ENCODE results near the gene OR11A1. TPM values are rescaled to one million over a fixed set of nuclear protein-coding genes. Genes with fewer than 3 reads are reported as not detected.
"Not testable (repeated sequence)": the region's sequence is repeated elsewhere in the genome, so short reads cannot be mapped to it uniquely, and the experiment has no call there.

Gene OR11A1
- polyA plus RNA-seq, 1 of the 3 experiments (the other 2 are of a cell fraction), result not detected

DNA sequence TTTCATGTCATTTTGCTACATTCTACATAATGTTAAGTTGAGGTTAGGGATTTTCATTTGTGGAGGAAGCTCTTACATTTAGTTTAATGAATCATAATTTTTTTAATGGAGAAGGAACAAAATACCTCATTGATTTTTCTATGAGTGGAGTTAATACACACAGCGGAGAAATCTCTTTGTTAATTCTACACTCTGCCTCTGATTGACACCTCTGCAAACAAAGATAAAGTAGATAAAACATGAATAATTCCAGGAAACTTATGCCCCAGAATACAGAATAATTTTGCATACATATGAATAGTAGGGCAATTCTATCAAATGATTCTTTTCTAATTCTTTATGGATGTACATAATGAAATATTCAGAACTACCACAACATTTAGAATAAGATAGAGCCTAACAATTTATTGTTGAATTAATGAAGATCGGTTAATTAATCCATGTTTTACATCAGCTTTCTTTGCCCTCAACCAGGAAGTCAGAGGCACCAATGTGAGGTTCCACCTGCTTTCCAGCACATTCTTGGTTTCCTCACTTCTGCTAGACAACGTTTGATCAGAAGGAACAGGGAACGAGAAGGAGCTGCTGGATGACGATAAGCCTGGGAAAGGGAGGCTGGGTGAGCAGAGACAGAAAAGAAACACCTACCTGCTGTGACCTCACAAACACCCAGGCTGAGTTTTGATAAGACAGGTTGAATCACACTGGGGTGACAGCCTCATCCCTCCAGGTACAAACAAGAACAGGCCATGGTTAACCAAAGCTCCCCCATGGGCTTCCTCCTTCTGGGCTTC, 4.3 kb upstream of the OR11A1 start (continued):
- TF ChIP-seq IRF3 (IDR thresholded peaks at IDR 0.05; ENCODE audit: low read depth, low read length), result no peak
- TF ChIP-seq TAF1 (IDR thresholded peaks at IDR 0.05; ENCODE audit: borderline replicate concordance, low read depth, low read length), result no peak
- no peak for TF ChIP-seq FOXM1 (IDR thresholded peaks at IDR 0.05; ENCODE audit: low read depth)

DNA sequence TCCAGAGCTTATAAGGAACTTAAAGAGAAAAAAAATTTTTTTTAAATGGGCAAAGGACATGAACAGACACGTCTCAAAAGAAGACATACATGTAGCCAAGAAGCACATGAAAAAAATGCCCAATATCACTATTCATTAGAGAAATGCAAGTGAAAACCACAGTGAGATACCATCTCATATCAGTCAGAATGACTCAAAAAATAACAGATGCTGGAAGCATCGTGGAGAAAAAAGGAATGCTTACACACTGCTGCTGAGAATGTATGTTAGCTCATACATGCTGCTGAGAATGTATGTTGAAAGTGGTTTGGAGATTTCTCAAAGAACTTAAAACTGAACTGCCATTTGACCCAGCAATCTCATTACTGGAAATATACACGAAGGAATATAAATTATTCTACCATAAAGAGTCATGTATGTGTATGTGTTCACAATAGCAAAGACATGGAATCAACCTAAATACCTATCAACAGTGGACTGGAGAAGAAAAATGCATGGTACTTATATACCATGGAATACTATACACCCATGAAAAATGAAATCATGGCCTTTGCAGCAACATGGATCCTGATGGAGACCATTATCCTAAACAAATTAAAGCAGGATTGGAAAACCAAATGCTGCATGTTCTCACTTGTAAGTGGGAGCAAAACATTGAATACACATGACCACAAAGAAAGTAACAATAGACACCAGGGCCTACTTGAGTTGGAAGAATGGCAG, 5.2 kb downstream of the OR11A1 start:
- H3K4me2 ChIP-seq, result no peak overlapping the region
- no peaks in the 10 kb centered on the region; the same call in 1 of the 2 replicates for H3K27me3 ChIP-seq (ENCODE audit: insufficient read depth)
- CTCF ChIA-PET, result no interaction called here
- no peaks in the 10 kb centered on the region for H3K9me2 ChIP-seq
- POLR2A ChIA-PET, result no interaction called here
- peak in 1 of 2 experiments; percentile 15; a peak in 1 of 4 replicates for TF ChIP-seq EP300 (IDR thresholded peaks at IDR 0.05; ENCODE audit: borderline replicate concordance in 1 of 2, low read depth in 1 of 2, low read length in 1 of 2)
- TF ChIP-seq JUND (IDR thresholded peaks at IDR 0.05), result peak; percentile 31; the same call in 1 of the 2 replicates
- TF ChIP-seq TCF12 (IDR thresholded peaks at IDR 0.05), result peak; percentile 55; the same call in 1 of the 2 replicates
- TF ChIP-seq, protein P1, sequence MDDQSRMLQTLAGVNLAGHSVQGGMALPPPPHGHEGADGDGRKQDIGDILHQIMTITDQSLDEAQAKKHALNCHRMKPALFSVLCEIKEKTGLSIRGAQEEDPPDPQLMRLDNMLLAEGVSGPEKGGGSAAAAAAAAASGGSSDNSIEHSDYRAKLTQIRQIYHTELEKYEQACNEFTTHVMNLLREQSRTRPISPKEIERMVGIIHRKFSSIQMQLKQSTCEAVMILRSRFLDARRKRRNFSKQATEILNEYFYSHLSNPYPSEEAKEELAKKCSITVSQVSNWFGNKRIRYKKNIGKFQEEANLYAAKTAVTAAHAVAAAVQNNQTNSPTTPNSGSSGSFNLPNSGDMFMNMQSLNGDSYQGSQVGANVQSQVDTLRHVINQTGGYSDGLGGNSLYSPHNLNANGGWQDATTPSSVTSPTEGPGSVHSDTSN (IDR thresholded peaks at IDR 0.05), result peak; percentile 51
- no peak for TF ChIP-seq EZH2phosphoT487 (IDR thresholded peaks at IDR 0.05; ENCODE audit: borderline replicate concordance, low read depth)
- TF ChIP-seq FOSL2 (IDR thresholded peaks at IDR 0.05; ENCODE audit: borderline replicate concordance, low read depth), result peak; percentile 37; the same call in 1 of the 2 replicates
- no peak for TF ChIP-seq ELF1 (IDR thresholded peaks at IDR 0.05)
- no peaks in the 10 kb centered on the region for H4K20me1 ChIP-seq (ENCODE audit: insufficient read depth)
- DNase-seq, result no peak
- peak overlapping the region in 1 of 2 experiments; percentile 51; a peak in 2 of 4 replicates for H3K27ac ChIP-seq (ENCODE audit: low read depth in 2 of 2, low read length in 1 of 2)
- no peak overlapping the region for H2AFZ ChIP-seq (ENCODE audit: low read depth)
- 0% methylated on average over 3 of the region's 3 CpGs for WGBS (ENCODE audit: low lambda C conversion rate)
- H3K36me3 ChIP-seq (replicated peaks in 1 of 2; ENCODE audit: control insufficient read depth in 1 of 2, insufficient read depth in 2 of 2, low read length in 1 of 2), result no peaks in the 10 kb centered on the region
- H3F3A ChIP-seq (replicated peaks; ENCODE audit: insufficient read depth), result peaks cover 10% of the 10 kb centered on the region
- peaks cover 0 to 4% of the 10 kb centered on the region in 2 experiments; a peak in 1 of 4 replicates for H3K4me1 ChIP-seq (ENCODE audit: control insufficient read depth in 1 of 2, insufficient read depth in 2 of 2, low read depth in 1 of 2, low read length in 1 of 2)
- no peak overlapping the region for H3K9ac ChIP-seq
- no peaks in the 10 kb centered on the region for H3K9me3 ChIP-seq
- H3K79me2 ChIP-seq (ENCODE audit: insufficient read depth), result no peaks in the 10 kb centered on the region
- H3K4me3 ChIP-seq (ENCODE audit: low read depth in 2 of 2, low read length in 1 of 2), result no peak overlapping the region

GRCh38 chr6:29447670-29448069, 9.2 kb downstream of the OR11A1 start:
- CTCF ChIA-PET, result no interaction called here
- Histone ChIP-seq H3K4me2 (no peak overlapping the region), H3K27me3 (ENCODE audit: insufficient read depth) (no peaks in the 10 kb centered on the region), H2AFZ (ENCODE audit: low read depth) (no peak overlapping the region), H3K9ac (no peak overlapping the region), H3K4me3 (ENCODE audit: low read depth in 2 of 2, low read length in 1 of 2) (no peak overlapping the region), H3K36me3 (replicated peaks in 1 of 2; ENCODE audit: control insufficient read depth in 1 of 2, insufficient read depth in 2 of 2, low read length in 1 of 2) (no peaks in the 10 kb centered on the region), H3K79me2 (ENCODE audit: insufficient read depth) (no peaks in the 10 kb centered on the region), H3K9me3 (no peaks in the 10 kb centered on the region), H3F3A (replicated peaks; ENCODE audit: insufficient read depth) (peaks cover 10% of the 10 kb centered on the region), H3K27ac (ENCODE audit: low read depth in 2 of 2, low read length in 1 of 2) (peak overlapping the region in 1 of 2 experiments; percentile 11; a peak in 1 of 4 replicates), H3K9me2 (no peaks in the 10 kb centered on the region), H4K20me1 (ENCODE audit: insufficient read depth) (no peaks in the 10 kb centered on the region), H3K4me1 (ENCODE audit: control insufficient read depth in 1 of 2, insufficient read depth in 2 of 2, low read depth in 1 of 2, low read length in 1 of 2) (peaks cover 0 to 4% of the 10 kb centered on the region in 2 experiments; a peak in 1 of 4 replicates)
- TF ChIP-seq CHD2 (IDR thresholded peaks at IDR 0.05; ENCODE audit: low read length, partially characterized antibody), result no peak
- peak; percentile 48; the same call in 1 of the 2 replicates for TF ChIP-seq TEAD4 (IDR thresholded peaks at IDR 0.05; ENCODE audit: borderline replicate concordance, insufficient read depth)
- 0 out of 2 replicates have a peak, but pooled peaks have one; percentile 5 for TF ChIP-seq TCF12 (IDR thresholded peaks at IDR 0.05)
- no peak for DNase-seq
- POLR2A ChIA-PET, result no interaction called here
- 0% methylated on average over 1 of the region's 1 CpG for WGBS (ENCODE audit: low lambda C conversion rate)

DNA sequence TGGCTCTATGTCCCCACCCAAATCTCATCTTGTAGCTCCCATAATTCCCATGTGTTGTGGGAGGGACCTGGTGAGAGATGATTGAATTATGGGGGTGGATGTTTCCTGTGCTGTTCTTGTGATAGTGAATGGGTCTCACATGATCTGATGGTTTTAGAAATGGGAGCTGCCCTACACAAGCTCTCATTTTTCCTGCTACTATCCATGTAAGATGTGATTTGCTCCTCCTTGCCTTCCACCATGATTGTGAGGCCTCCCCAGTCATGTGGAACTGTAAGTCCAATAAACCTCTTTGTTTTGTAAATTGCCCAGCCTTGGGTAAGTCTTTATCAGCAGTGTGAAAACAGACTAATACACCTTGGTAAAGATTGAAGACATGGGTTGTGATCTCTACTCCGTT, 12.8 kb downstream of the OR11A1 start:
- H4K20me1 ChIP-seq (ENCODE audit: insufficient read depth); H3K9me3 ChIP-seq; H3K4me3 ChIP-seq (ENCODE audit: low read depth in 2 of 2, low read length in 1 of 2); H3K9ac ChIP-seq; H3K4me1 ChIP-seq (ENCODE audit: control insufficient read depth in 1 of 2, insufficient read depth in 2 of 2, low read depth in 1 of 2, low read length in 1 of 2); POLR2A ChIA-PET; H3K36me3 ChIP-seq (replicated peaks in 1 of 2; ENCODE audit: control insufficient read depth in 1 of 2, insufficient read depth in 2 of 2, low read length in 1 of 2); H3K9me2 ChIP-seq; H2AFZ ChIP-seq (ENCODE audit: low read depth); H3F3A ChIP-seq (replicated peaks; ENCODE audit: insufficient read depth); DNase-seq; H3K27ac ChIP-seq (ENCODE audit: low read depth in 2 of 2, low read length in 1 of 2); H3K79me2 ChIP-seq (ENCODE audit: insufficient read depth); H3K4me2 ChIP-seq: not testable (repeated sequence)
- peaks cover 12% of the 10 kb centered on the region; the same call in 1 of the 2 replicates for H3K27me3 ChIP-seq (ENCODE audit: insufficient read depth)
- CTCF ChIA-PET, result interaction anchor here (1.2 kb wide), 1 partner anchor 8 kb away, joined by 4 read pairs; no protein-coding TSS in a partner anchor
- 0% methylated on average over 1 of the region's 1 CpG for WGBS (ENCODE audit: low lambda C conversion rate)

Data from SK-N-SH (cell line).